NCI-H510A (cell line): ENCODE data around the gene PLCL1.

Source experiments
- DNase-seq: peaks from one replicate; lab custom pipeline; 2025; lab: John Stamatoyannopoulos, UW

The PLCL1 gene

DNA sequence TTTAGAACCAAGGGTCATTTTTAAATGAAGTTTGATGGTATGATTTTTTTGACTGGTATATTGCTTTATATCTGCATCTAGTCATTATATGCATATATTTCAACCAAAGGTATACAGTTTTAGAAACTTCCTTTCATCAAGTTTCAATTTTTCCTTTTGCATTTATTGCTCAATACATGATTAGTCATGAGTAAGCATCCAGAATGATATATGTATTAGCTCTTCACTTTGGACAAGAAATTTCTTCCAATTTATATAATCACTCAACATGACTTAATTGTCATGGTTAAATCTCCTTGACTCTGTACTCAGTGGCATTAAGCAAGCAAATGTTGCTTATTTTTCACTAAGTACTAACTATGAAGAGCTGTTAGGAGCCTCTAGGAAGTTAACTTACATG lies 123.6 kb downstream of the PLCL1 start:
- DNase-seq = no peak

DNA sequence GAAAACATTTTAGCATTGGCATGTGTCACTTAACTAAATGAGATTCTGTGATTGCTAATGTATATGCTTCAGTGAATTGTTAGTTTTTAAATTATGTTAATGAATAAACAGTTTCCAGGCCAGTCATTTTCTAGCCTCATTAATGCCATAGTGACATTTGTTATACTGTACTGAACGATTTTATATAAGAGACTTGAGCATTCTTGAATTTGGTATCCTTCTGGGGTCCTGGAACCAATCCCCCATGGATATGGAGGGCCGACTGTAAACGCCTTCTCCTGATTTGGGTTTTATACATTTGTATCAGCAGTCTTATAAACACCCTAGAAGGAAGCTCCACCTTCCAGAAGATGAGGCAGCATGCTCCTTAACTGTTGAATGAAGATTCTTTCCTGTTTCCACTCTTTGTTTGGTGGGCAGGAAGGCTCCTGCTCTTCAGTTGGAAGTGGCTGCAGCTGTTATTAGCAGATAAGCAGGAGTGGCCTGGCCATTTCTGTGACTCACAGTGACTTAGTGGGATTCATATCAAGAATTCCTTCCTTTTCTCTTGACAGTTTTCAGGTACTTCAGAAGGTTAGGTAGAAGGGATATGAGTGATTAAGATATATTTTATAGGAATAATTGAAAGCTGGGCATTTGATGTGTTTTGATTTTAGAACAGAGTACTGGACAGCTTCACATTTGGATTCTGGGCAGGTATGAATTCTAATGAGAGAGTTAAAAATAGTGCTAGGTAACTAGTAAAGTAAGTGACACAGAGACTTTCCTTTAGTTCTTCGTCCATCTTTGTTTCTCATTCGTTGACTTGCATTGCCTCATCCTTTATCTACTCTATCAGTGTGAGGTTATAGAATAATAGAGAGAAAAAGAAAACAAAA lies 124.9 kb downstream of the PLCL1 start:
- no peak for DNase-seq

DNA sequence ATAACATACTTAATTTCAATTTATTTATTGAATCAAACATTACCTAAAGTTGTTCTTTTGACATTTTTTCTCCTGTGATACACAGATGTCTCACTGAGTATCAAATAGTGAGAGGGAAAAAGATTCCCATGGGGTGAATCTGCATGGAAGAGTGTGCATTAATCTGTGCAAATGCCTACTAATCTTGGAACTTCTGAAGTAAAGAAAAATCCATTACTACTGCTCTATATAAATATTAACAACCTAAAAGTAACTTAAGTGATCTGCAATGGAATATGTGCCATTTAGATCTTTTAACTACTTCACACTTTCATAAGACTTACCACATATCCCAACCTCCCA lies 125.5 kb downstream of the PLCL1 start:
- DNase-seq = no peak

DNA sequence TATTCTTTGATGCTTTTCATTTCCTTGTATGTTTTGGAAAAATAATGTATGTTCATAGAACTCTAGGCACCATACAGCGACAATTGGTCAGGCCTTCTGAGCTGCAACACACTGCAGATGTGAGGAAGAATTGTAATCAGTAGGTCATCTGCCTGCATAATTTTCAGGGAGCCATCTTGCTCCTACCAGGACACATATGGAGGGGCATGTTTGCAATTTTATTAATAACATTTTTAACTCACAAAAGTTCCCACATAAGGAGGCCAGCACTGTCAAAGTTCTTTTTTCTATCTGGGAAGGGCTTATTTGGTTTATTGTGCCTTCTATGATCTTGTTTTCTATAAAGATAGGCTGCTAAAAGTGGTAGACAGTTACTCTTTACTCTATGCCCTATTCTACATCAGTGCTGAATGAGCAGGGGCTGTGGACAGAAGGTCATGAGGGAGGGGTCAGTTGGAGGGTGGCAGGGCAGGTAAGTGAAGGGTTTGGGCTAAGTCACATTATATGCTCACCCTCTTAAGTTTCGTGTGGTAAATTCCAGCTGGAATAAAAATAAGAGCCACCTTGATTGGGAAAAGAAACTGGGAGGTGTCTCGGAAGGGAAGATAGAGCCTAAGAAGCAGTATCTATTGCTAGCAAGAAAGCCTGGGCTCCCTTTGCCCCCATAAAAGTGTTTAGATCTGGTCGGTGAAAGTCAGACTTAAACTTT lies 126.3 kb downstream of the PLCL1 start:
- DNase-seq = no peak

DNA sequence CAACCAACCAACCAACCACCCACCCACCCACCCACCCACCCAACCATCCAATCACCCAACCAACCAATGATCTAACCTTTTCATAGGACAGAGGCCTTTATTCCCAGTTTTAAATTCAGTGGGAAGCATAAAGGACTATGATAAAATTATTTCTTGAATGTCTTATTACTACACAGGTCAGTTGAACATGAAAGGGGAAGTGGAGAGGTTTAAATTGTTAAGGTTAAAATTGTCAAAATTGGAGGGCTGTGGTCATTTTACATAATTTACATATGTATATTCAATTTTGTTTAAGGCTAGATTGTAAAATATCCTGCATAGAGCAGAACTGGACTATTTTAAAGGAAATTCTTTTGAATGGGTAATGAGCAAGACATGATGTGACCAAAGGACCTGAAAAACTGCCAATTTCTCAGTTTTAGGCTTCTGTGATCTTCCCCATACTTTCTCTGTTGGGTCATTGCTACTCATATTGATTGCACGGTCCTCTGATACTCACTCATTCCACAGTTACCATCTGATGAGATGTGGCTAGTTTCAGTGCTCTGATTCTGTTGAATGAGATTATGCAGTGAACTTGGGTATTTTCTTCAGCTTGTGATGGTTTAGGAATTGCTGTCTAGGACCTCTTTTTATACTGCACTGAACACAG lies 127.4 kb downstream of the PLCL1 start:
- no peak for DNase-seq

DNA sequence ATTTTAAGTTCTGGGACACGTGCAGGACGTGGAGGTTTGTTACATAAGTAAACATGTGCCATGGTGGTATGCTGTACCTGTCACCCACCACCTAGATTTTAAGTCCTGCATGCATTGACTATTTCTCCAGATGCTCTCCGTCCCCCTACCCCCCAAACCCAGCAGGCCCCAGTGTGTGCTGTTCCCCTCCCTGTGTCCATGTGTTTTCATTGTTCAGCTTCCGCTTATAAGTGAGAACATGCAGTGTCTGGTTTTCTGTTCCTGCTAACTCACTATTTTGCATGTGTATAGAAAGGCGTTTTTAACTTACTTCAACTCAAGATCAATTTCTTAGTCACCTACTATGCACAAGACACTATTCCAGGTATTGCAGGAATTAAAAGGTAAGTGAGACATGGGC lies 128.0 kb downstream of the PLCL1 start:
- DNase-seq = no peak

DNA sequence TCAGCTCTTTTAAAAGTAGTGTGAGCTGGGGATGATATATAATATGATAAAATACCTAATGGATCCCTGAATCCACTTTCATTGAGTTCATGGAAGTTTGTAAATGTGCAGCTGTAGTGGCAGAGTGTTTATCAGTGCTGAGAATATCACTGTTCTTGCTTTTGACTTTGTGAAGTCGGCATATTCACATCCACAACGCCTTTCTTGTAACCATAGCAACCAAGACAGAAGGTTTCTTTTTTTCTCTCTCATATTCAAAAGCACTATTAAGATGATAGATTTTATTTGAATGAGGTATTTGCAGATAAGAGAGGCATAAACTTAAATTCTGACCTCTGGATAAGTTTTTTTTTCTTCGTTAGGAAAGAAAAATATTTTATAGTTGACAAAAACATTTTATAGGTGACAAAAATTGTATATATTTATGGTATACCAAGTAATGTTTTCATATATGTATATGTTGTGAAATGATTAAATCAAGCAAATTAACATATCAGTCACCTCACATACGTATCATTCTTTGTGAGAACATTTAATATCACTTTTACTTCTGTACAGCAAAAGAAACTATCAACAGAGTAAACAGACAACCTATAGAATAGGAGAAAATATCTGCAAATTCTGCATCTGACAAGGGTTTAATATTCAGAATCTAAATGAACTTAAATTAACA lies 130.0 kb downstream of the PLCL1 start:
- DNase-seq = no peak

DNA sequence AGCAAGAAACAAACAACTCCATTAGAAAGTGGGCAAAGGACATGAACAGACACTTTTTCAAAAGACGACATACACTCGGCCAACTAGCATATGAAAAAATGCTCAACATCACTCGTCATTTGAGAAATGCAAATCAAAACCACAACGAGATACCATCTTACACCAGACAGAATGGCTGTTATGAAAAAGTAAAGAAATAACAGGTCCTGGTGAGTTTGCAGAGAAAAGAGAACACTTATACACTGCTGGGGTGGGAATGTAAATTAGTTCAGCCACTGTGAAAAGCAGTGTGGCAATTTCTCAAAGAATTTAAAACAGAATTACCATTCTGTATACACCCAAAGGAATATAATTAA lies 130.5 kb downstream of the PLCL1 start:
- DNase-seq = no peak

DNA sequence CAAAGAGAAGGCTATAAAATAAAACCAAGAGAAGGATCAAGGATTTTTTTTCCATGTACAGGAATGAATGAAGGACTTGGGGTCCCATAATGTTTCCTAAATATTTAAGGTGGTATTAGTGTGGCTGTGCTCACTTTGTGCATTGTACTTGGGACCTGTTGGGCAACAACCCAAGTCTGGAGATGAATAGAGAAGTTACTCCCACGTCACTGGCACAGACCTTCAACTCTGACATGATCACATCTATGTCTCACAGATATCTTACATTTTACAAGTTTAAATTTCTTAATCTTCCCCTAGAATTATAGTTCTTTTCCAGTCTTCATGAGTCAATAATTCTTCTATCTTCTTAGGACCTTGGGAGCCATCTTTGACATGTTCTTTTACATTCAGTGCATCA lies 133.4 kb downstream of the PLCL1 start:
- DNase-seq = no peak

DNA sequence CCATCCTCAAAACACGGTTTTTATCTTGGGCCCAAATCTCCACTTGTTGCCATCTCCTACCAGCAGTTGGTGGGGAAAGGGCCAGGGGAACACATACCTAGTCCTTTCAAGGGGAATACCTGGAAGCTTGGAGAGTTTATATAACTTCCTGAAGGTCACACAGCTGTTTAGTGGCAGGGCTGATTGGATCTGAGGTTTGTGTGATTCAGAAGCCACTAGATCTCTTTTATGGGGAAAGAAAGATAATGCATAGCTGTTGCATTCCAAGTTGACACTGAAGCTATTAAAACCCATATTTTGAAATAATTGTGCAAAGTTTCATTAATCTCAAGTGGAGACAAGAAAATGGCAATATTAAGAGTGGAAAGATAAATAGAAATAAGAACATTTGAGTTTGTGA lies 134.2 kb downstream of the PLCL1 start:
- DNase-seq = no peak

DNA sequence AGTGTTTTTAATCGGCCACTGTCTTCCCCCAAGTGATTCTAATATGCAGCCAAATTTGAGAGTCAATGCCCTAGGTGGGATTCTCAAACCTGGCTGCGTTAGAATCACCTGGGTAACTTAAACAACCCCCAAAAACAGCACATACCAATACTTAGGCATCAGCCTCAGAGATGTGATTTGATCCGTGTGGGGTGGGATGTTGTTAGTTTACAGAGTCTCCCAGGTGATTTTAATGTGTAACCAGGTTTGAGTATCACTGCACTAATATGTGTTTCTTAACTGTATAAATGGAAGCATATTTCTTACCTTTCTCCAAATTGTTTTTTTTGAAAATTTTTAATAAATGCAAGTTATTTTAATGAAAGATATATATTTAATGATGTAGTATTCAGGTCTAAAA lies 135.4 kb downstream of the PLCL1 start:
- DNase-seq = no peak

DNA sequence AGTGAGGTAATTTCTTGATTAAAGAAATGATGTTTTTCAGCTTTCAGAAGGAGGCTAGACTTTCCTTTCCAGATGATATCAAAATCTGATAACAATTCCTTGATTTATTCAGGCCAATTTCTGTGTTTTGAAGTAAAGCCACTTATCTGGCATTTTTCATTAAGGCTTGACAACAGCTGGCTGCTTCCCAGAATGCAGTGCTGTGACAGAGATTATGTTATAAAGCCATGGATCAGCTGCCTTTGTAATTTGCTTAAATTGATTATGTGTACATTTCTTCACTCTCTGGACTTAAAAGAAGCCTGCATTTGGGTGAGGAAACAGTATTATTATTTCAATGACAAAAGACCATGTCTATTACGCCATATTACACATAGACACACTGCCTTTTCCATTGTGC lies 136.0 kb downstream of the PLCL1 start:
- no peak for DNase-seq

DNA sequence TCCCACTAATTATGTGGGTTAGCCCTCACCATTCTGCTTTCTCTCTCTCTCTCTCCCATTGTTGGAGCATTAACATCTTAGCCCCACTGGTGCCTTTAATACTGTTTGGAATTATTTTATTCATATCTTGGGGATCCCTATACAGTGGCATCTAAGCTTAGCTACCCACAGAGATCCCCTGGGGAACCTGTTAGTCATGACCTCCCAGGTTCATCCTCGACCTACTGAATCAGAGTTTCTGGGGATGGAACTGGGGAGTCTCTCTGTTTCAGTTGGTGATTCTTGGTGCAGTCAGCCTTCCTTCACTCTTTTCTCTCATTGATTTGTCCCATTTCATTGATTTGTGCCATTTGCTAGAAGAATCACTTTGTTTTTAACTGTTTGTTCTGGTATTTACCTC lies 137.3 kb downstream of the PLCL1 start:
- no peak for DNase-seq

DNA sequence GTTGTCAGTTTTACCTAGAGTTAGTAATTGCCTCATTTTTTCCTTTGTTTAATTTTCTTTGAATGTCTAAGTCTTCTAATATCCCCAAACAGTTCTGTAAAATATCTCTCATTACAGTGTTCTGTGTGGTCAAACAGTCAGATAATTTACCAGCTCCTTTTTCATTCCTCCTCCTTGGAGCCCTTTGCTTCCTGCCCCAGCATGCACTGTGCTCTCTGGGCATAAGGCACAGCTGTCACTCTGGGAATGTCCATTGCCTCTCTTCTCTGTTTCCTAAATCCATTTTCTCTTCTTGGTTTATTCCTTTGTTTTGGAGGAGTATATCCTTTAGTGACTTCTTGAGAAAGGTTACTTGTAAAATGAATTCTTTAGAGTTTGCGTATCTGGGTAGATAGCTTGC lies 139.3 kb downstream of the PLCL1 start:
- DNase-seq = no peak

DNA sequence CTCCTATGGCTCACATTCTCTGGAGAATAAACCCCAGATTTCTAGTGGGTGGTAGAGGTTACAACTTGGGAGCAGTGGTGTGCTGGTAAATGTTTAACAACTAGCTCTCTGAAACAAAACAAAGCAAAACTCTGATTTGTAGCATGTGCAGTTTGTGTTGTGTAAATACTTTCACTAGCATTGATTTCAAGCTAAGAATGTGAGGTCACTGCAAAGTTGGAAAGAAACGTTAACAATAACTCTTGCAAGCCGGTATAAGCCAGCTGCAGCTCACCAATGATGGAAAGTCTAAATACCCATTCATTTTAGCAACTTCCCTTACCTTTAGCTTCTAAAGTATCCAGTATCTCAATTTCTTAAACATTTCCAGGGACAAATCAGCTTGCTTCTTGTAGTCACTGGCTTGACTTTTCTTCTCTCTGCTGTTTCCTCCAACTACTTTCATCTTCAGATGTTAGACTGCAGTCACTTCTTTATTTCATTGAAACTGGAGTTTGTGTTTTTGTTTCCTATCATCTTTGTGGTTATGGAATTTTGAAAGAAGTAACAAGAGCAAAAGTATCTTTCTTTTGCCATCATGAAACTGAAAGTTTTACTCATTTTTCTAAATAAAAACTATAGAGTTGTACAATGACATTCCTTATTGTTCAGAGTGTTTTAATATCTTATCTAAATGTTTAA lies 140.2 kb downstream of the PLCL1 start:
- no peak for DNase-seq

DNA sequence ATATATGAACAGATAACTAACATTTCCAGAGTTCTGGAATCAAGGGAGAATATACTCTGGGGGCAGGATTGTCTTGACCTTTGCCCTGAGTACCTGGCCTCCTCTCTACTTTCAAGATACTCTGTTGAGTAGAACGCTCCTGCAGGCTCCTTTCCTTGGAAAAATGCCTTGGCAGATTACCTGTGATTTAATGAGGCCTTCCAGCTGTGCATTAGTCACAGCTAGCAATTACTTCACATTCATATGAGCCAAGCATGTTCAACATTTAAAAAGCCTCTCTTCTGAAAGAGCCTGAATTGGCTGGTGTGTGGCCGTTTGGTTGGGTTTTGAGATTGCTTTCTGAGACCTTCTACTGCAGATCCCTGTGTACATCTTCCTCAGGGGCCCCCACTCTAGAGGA lies 142.2 kb downstream of the PLCL1 start:
- no peak for DNase-seq

DNA sequence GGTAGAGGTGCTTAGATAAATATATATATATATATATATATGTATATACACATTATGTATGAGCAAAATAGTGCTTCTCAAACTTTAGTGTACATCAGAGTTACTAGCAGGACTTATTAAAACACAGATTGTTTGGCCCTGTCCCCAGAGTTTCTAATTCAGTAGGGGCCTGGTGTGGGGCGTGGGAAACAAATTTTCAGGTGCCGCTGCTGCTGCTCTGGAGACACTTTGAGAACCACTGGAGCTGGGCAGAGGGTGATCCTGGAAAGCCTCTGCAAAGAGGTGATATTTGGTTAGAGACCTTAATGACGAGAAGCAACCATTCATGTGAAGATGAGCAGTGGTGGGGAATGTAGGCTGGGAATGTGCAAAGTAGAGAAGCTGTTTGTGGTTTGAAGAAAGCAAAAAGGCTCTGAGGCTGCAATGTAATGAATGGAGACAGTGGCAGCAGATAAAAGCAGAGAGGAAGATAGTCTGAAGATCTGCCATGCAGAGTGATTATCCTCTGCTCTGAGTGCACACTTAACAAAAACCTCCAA lies 142.9 kb downstream of the PLCL1 start:
- no peak for DNase-seq

DNA sequence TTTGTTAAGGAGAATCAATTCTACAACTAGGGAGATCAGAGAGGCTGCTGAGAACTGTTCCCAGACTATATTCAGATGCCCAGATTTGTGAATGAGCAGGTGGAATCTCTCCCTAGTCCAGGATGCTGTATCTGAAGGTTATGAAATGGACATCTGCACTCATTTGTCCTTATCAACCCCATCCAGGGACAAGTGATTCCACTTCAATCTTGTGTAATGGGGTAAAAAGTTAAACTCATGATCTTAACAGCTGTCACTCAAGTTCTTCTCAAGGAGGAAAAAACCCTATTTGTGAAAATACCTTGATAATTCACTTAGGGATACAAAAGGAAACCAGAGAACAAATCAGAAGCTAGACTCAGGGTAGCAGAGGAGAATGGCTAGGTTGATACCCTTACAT lies 144.8 kb downstream of the PLCL1 start:
- no peak for DNase-seq

DNA sequence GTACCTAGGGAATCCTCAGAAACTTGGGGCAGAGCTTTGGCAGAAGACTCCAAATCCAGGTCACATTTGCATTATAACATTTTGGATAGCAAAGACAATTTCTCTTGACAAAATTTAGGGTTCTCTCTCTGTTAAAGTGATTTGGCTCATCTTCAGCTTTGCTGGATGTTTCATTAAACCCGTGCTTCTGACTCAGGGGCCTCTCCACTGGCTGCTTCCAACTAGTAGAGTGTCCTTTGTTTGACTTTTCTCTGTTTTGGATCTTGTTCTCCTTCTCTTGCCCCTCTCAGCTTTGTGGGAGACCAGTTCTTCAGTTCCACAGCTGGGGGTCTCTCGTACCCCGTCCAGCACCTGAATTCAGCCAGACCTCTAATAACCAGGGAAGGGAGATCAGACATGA lies 145.6 kb downstream of the PLCL1 start:
- DNase-seq = no peak

DNA sequence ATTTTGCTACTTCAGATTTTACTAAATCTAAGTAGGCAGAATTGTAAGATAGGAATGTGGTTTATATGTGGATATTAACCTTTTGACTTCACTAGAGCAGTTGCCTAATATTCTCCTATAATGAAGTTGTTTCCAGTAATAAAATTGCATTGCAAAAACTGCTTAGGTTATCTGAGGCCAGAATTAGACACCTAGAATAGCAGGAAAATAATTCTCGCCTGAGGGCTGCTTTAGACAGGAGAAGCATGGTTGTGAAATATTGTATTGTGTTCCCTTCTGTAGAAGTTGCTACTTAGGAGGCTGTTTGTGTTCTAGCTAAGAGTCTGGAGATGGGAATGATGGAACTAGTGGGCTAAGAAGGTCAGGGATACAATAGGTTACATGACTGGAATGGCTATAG lies 146.3 kb downstream of the PLCL1 start:
- no peak for DNase-seq

DNA sequence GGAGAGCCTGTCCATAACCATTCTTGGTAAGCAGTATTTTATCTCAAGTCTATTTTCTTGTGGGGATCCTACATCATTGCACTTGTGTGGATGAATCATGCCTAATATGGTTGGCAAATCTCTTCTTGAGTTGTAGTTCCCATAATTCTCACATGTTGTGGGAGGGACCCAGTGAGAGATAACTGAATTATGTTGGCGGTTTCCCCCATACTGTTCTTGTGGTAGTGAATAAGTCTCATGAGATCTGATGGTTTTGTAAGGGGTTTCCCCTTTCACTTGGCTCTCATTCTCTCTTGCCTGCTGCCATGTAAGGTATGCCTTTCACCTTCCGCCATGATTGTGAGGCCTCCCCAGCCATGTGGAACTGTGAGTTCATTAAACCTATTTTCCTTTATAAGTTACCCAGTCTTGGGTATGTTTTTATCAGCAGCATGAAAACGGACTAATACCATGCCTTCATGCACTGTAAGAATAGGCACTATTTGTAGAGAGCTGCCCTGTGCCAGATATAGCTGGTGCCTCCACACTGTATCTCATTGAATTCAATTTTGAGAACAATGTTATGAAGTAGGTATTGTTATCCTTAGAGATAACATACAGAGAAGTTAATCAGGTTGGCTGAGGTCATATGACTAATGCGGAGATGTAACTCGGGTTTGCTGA lies 148.3 kb downstream of the PLCL1 start:
- no peak for DNase-seq
